ENCODE results near the gene ANGPT4.
A peak's percentile ranks its signal among the peaks of the same experiment; 100 is the strongest.

DNA sequence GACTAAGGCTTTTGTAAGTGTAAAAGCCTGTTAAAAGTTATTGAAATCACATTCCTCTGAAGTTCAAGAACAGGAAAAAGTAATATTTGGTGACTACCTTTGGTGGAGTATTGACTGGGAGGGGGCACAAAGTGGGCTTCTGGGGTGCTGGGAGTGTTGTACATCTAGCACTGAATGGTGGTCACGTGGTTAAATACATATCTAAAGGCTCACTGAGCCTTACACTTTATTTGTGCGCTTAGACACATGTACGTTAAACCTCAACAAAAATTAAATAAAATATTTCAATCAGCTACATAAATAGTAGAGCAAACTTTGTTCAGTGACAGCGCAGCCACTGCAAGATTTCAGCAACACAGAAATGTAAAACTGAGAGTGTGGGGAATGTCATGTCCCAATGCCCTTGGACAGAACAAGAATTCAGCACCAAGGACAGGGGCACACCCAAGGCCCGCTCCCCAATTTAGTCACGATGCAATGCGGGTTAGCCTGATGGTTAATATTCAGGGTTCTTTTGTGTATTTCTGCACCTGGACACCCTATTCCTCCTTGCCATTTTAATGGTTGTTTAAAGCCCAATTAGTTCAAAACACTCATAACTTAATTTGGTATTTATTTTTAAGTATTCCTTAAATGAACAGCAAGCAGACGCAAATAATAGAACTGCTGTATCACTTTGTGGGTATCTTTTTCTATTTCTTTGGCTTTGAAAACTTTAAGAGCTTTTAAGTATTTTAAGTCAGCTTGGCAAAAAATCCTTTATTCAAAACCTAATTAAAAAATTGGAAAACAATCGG, 37.4 kb downstream of the ANGPT4 start:
- no peak for TF ChIP-seq ZNF274 (CRISPR knock-in tag; IDR thresholded peaks at IDR 0.05)
- peak; percentile 34; the same call in 1 of the 2 replicates for TF ChIP-seq ZBTB20 (CRISPR knock-in tag; IDR thresholded peaks at IDR 0.05; ENCODE audit: borderline replicate concordance, low read depth)
- TF ChIP-seq MAZ (IDR thresholded peaks at IDR 0.05; ENCODE audit: borderline replicate concordance, low read depth, low read length): no peak
- TF ChIP-seq MAZ (CRISPR knock-in tag; IDR thresholded peaks at IDR 0.05; ENCODE audit: low read depth): no peak
- no peak for TF ChIP-seq DMAP1 (CRISPR knock-in tag; IDR thresholded peaks at IDR 0.05)
- TF ChIP-seq, protein P1, sequence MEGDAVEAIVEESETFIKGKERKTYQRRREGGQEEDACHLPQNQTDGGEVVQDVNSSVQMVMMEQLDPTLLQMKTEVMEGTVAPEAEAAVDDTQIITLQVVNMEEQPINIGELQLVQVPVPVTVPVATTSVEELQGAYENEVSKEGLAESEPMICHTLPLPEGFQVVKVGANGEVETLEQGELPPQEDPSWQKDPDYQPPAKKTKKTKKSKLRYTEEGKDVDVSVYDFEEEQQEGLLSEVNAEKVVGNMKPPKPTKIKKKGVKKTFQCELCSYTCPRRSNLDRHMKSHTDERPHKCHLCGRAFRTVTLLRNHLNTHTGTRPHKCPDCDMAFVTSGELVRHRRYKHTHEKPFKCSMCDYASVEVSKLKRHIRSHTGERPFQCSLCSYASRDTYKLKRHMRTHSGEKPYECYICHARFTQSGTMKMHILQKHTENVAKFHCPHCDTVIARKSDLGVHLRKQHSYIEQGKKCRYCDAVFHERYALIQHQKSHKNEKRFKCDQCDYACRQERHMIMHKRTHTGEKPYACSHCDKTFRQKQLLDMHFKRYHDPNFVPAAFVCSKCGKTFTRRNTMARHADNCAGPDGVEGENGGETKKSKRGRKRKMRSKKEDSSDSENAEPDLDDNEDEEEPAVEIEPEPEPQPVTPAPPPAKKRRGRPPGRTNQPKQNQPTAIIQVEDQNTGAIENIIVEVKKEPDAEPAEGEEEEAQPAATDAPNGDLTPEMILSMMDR (CRISPR knock-in tag; IDR thresholded peaks at IDR 0.05): no peak
- TF ChIP-seq ZC3H4 (CRISPR knock-in tag; IDR thresholded peaks at IDR 0.05; ENCODE audit: borderline replicate concordance): no peak
- TF ChIP-seq MLLT10 (CRISPR knock-in tag; IDR thresholded peaks at IDR 0.05): no peak
- TF ChIP-seq ZBTB7B (CRISPR knock-in tag; IDR thresholded peaks at IDR 0.05): no peak
- TF ChIP-seq NR2F2 (IDR thresholded peaks at IDR 0.05; ENCODE audit: borderline replicate concordance, low read depth): no peak
- TF ChIP-seq ZNF33A (CRISPR knock-in tag; IDR thresholded peaks at IDR 0.05; ENCODE audit: borderline replicate concordance): no peak
- peak; percentile 84; the same call in 1 of the 2 replicates for TF ChIP-seq HOXA5 (CRISPR knock-in tag; IDR thresholded peaks at IDR 0.05)
- no peak for TF ChIP-seq RAD21 (CRISPR knock-in tag; IDR thresholded peaks at IDR 0.05)
